ENCODE measurements around the gene LRP1-AS.

LRP1-AS gene

DNA sequence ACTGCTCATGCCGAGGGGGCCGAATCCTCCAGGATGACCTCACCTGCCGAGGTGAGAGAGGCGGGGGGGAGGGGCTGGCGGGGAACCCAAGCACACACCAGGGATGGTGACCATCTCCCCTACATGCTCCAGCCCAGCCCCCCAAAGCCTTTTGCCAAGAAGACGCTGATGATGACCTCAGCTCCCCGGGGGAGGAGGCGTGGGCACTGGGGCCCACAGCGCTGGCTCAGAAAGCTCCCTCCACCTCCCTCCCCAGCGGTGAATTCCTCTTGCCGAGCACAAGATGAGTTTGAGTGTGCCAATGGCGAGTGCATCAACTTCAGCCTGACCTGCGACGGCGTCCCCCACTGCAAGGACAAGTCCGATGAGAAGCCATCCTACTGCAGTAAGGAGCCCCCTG, 45.5 kb upstream of the LRP1-AS start:
- TF ChIP-seq CTCF (conservative IDR thresholded peaks at IDR 0.05), result no peak
- no peak overlapping the region for H3K27ac ChIP-seq

DNA sequence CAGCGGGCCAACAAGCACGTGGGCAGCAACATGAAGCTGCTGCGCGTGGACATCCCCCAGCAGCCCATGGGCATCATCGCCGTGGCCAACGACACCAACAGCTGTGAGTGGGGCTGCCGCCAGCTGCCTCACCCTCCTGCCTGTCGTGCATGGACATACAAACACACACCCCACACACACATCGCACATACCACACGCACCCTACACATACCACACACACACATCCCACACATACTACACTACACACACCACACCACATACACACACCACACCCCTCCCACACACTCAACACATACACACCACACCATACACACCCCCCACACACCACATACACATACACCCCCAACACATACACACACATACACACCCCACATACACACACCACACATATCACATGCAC, 44.0 kb upstream of the LRP1-AS start:
- H3K27ac ChIP-seq, result no peak overlapping the region

DNA sequence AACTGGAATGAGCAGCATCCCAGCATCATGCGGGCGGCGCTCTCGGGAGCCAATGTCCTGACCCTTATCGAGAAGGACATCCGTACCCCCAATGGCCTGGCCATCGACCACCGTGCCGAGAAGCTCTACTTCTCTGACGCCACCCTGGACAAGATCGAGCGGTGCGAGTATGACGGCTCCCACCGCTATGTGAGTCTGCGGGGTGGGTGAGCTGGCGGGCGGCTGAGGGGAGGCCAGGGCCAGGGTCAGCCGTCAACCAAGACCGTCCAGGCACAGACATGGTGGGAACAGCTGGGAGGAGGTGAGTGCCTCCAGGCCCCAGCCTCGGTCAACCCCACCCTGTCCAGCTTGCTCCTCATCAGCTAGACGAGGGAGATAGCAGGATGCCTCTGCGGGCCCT, 43.4 kb upstream of the LRP1-AS start:
- H3K27ac ChIP-seq, result peak overlapping the region; percentile 50
- no peak for TF ChIP-seq CTCF (conservative IDR thresholded peaks at IDR 0.05)

More for the DNA sequence above, 44.0 kb upstream of the LRP1-AS start:
- TF ChIP-seq CTCF (conservative IDR thresholded peaks at IDR 0.05), result no peak

- peak overlapping the region; percentile 50 for H3K27ac ChIP-seq
- TF ChIP-seq CTCF (conservative IDR thresholded peaks at IDR 0.05), result no peak
Measured at GRCh38 chr12:57190037-57190436, 42.6 kb upstream of the LRP1-AS start.

DNA sequence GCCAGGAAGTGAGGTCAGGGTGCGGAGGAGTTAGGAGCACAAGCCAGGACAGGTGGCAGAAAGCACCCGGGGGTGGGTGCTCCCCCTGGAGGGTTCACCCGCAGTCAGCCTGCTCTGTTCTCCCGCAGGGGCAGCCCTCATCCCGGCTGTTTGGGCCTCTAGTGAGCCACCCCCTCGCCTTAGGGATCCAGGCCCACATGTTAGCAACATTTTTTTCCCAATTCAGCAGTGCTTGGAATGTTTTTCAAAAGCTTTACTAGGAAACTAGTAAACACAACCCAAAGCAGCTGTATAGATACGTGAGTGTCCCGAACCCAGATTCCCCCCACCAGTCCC, 40.6 kb upstream of the LRP1-AS start:
- TF ChIP-seq CTCF (conservative IDR thresholded peaks at IDR 0.05), result no peak
- H3K27ac ChIP-seq, result no peak overlapping the region

- TF ChIP-seq CTCF (conservative IDR thresholded peaks at IDR 0.05), result no peak
- H3K27ac ChIP-seq, result no peak overlapping the region
Measured at GRCh38 chr12:57187222-57188089, 40.0 kb upstream of the LRP1-AS start.

DNA sequence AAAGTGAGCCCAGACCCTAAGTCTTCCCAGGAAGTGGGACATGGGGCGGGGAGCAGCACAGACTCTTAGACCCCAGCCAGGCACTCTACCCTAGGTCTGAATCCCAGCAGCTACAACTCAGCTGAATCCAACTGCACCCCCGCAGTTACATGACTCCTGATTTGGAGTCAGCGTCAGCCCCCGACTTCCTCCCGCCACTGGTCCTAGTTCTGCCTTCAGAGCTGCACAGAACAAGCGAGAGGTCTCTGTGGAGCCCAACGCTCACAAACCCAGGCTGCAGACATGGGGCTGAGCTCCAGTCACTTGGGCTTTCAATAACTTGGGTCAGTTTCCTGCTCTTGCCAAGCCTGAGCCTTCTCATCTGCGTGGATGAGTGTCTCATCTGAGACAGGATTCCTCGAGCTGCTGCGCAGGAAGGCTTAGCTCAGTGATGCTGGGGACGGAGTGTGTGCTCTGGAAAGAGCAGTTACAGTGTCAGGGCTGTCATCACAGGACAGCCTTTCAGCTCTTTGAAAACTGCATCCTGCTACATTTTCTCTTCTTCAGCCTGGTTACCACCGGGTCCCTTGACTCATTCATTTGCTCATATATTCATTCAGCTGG, 38.6 kb upstream of the LRP1-AS start:
- TF ChIP-seq CTCF (conservative IDR thresholded peaks at IDR 0.05), result no peak
- no peak overlapping the region for H3K27ac ChIP-seq

All from VCaP (cell line).